ENCODE data around the gene FRMD1. TPM values are rescaled to one million over a fixed set of nuclear protein-coding genes. Genes with fewer than 3 reads are reported as not detected.

The FRMD1 gene
- total RNA-seq, 2 experiments from 2014 or later: not detected

GRCh38 chr6:168120390-168121302 lies 41.6 kb upstream of the FRMD1 start:
- no peaks in the 10 kb centered on the region for H3K4me1 Mint-ChIP-seq (ENCODE audit: low read depth)
- CTCF ChIA-PET: interaction anchor here (0.6 kb wide), 1 partner anchor 286 kb away, joined by 3 read pairs; no protein-coding TSS in a partner anchor
- no peak overlapping the region for H3K4me3 Mint-ChIP-seq
- no peak overlapping the region for H3K27ac Mint-ChIP-seq
- intact Hi-C loops (cut with micrococcal nuclease): no loop called here
- peaks cover 2% of the 10 kb centered on the region for H3K9me3 Mint-ChIP-seq
- DNase-seq: no peak
- H3K27me3 Mint-ChIP-seq (ENCODE audit: low read depth): no peaks in the 10 kb centered on the region
- H3K36me3 Mint-ChIP-seq (ENCODE audit: low read depth): no peaks in the 10 kb centered on the region

- Mint-ChIP-seq H3K27ac (no peak overlapping the region), H3K4me1 (ENCODE audit: low read depth) (no peaks in the 10 kb centered on the region), H3K4me3 (no peak overlapping the region), H3K27me3 (ENCODE audit: low read depth) (no peaks in the 10 kb centered on the region), H3K9me3 (peaks cover 2% of the 10 kb centered on the region), H3K36me3 (ENCODE audit: low read depth) (no peaks in the 10 kb centered on the region)
- DNase-seq: no peak
- intact Hi-C loops (cut with micrococcal nuclease): no loop called here
- CTCF ChIA-PET: no interaction called here
Observed at GRCh38 chr6:168119539-168119938, 40.5 kb upstream of the FRMD1 start.

- no peak for DNase-seq
- Mint-ChIP-seq H3K9me3 (peaks cover 2% of the 10 kb centered on the region), H3K4me3 (no peak overlapping the region), H3K36me3 (ENCODE audit: low read depth) (no peaks in the 10 kb centered on the region), H3K27ac (no peak overlapping the region), H3K27me3 (ENCODE audit: low read depth) (no peaks in the 10 kb centered on the region), H3K4me1 (ENCODE audit: low read depth) (no peaks in the 10 kb centered on the region)
- CTCF ChIA-PET: no interaction called here
- intact Hi-C loops (cut with micrococcal nuclease): no loop called here
Observed at GRCh38 chr6:168118935-168119334, 39.9 kb upstream of the FRMD1 start.

GRCh38 chr6:168117942-168118341 lies 38.9 kb upstream of the FRMD1 start:
- Mint-ChIP-seq H3K36me3 (ENCODE audit: low read depth) (no peaks in the 10 kb centered on the region), H3K4me1 (ENCODE audit: low read depth) (no peaks in the 10 kb centered on the region), H3K27me3 (ENCODE audit: low read depth) (no peaks in the 10 kb centered on the region), H3K27ac (no peak overlapping the region), H3K9me3 (peaks cover under 1% of the 10 kb centered on the region), H3K4me3 (no peak overlapping the region)
- no peak for DNase-seq
- intact Hi-C loops (cut with micrococcal nuclease): no loop called here
- CTCF ChIA-PET: no interaction called here

GRCh38 chr6:168116975-168117899 lies 38.2 kb upstream of the FRMD1 start:
- intact Hi-C loops (cut with micrococcal nuclease): no loop called here
- Mint-ChIP-seq H3K27me3 (ENCODE audit: low read depth) (no peaks in the 10 kb centered on the region), H3K4me3 (no peak overlapping the region), H3K9me3 (no peaks in the 10 kb centered on the region), H3K36me3 (ENCODE audit: low read depth) (no peaks in the 10 kb centered on the region), H3K27ac (no peak overlapping the region), H3K4me1 (ENCODE audit: low read depth) (no peaks in the 10 kb centered on the region)
- no peak for DNase-seq
- CTCF ChIA-PET: no interaction called here

GRCh38 chr6:168116438-168116974 lies 37.5 kb upstream of the FRMD1 start:
- Mint-ChIP-seq H3K27ac (no peak overlapping the region), H3K4me1 (ENCODE audit: low read depth) (no peaks in the 10 kb centered on the region), H3K27me3 (ENCODE audit: low read depth) (no peaks in the 10 kb centered on the region), H3K36me3 (ENCODE audit: low read depth) (no peaks in the 10 kb centered on the region), H3K4me3 (no peak overlapping the region), H3K9me3 (no peaks in the 10 kb centered on the region)
- CTCF ChIA-PET: no interaction called here
- intact Hi-C loops (cut with micrococcal nuclease): no loop called here
- no peak for DNase-seq

GRCh38 chr6:168115748-168116437 lies 36.9 kb upstream of the FRMD1 start:
- Mint-ChIP-seq H3K4me1 (ENCODE audit: low read depth) (no peaks in the 10 kb centered on the region), H3K27me3 (ENCODE audit: low read depth) (no peaks in the 10 kb centered on the region), H3K27ac (no peak overlapping the region), H3K9me3 (no peaks in the 10 kb centered on the region), H3K4me3 (no peak overlapping the region), H3K36me3 (ENCODE audit: low read depth) (no peaks in the 10 kb centered on the region)
- no peak for DNase-seq
- CTCF ChIA-PET: no interaction called here
- intact Hi-C loops (cut with micrococcal nuclease): no loop called here

- intact Hi-C loops (cut with micrococcal nuclease): no loop called here
- Mint-ChIP-seq H3K27me3 (ENCODE audit: low read depth) (no peaks in the 10 kb centered on the region), H3K27ac (no peak overlapping the region), H3K36me3 (ENCODE audit: low read depth) (no peaks in the 10 kb centered on the region), H3K9me3 (no peaks in the 10 kb centered on the region), H3K4me3 (no peak overlapping the region), H3K4me1 (ENCODE audit: low read depth) (no peaks in the 10 kb centered on the region)
- DNase-seq: no peak
- CTCF ChIA-PET: no interaction called here
Observed at GRCh38 chr6:168113226-168113625, 34.2 kb upstream of the FRMD1 start.

GRCh38 chr6:168111911-168112310 lies 32.9 kb upstream of the FRMD1 start:
- no peaks in the 10 kb centered on the region for H3K9me3 Mint-ChIP-seq
- no peak for DNase-seq
- H3K36me3 Mint-ChIP-seq (ENCODE audit: low read depth): no peaks in the 10 kb centered on the region
- H3K4me1 Mint-ChIP-seq (ENCODE audit: low read depth): no peaks in the 10 kb centered on the region
- no peak overlapping the region for H3K4me3 Mint-ChIP-seq
- intact Hi-C loops (cut with micrococcal nuclease): no loop called here
- CTCF ChIA-PET: no interaction called here
- H3K27me3 Mint-ChIP-seq (ENCODE audit: low read depth): no peaks in the 10 kb centered on the region
- no peak overlapping the region for H3K27ac Mint-ChIP-seq

GRCh38 chr6:168110437-168110836 lies 31.4 kb upstream of the FRMD1 start:
- Mint-ChIP-seq H3K36me3 (ENCODE audit: low read depth) (no peaks in the 10 kb centered on the region), H3K9me3 (no peaks in the 10 kb centered on the region), H3K27ac (no peak overlapping the region), H3K4me1 (ENCODE audit: low read depth) (no peaks in the 10 kb centered on the region), H3K4me3 (no peak overlapping the region), H3K27me3 (ENCODE audit: low read depth) (peaks cover 8% of the 10 kb centered on the region)
- no peak for DNase-seq
- CTCF ChIA-PET: no interaction called here
- intact Hi-C loops (cut with micrococcal nuclease): no loop called here

GRCh38 chr6:168109171-168109570 lies 30.2 kb upstream of the FRMD1 start:
- H3K9me3 Mint-ChIP-seq: no peaks in the 10 kb centered on the region
- no peaks in the 10 kb centered on the region for H3K4me1 Mint-ChIP-seq (ENCODE audit: low read depth)
- no peak overlapping the region for H3K27ac Mint-ChIP-seq
- no peak for DNase-seq
- intact Hi-C loops (cut with micrococcal nuclease): no loop called here
- peaks cover 16% of the 10 kb centered on the region for H3K27me3 Mint-ChIP-seq (ENCODE audit: low read depth)
- no peaks in the 10 kb centered on the region for H3K36me3 Mint-ChIP-seq (ENCODE audit: low read depth)
- no peak overlapping the region for H3K4me3 Mint-ChIP-seq
- CTCF ChIA-PET: no interaction called here
